ENCODE results near the gene CNTNAP5.

- TF ChIP-seq CTCF (IDR thresholded peaks at IDR 0.05) (no peak), POLR2AphosphoS5 (IDR thresholded peaks at IDR 0.05) (no peak), POLR2A (IDR thresholded peaks at IDR 0.05) (no peak)
Measured at GRCh38 chr2:124209441-124209840, 184.4 kb downstream of the CNTNAP5 start.
